GM19467 (cell line): Measurements from ENCODE around the gene LAMA4.

Source experiments
- ATAC-seq: cut with Tn5 transposase; IDR thresholded peaks from one replicate; pipeline ENCODE4 v1.9.1; 2021; ENCODE audit warnings: mild to moderate bottlenecking, moderate library complexity; ENCODE audit not compliant: unreplicated experiment

LAMA4 gene

GRCh38 chr6:112279031-112279935, 24.9 kb upstream of the LAMA4 start:
- ATAC-seq, result no peak

GRCh38 chr6:112275365-112275764, 21.0 kb upstream of the LAMA4 start:
- ATAC-seq, result no peak

- ATAC-seq, result no peak
Measured at GRCh38 chr6:112274774-112275173, 20.4 kb upstream of the LAMA4 start.

- ATAC-seq, result no peak
Measured at GRCh38 chr6:112272799-112273198, 18.4 kb upstream of the LAMA4 start.

DNA sequence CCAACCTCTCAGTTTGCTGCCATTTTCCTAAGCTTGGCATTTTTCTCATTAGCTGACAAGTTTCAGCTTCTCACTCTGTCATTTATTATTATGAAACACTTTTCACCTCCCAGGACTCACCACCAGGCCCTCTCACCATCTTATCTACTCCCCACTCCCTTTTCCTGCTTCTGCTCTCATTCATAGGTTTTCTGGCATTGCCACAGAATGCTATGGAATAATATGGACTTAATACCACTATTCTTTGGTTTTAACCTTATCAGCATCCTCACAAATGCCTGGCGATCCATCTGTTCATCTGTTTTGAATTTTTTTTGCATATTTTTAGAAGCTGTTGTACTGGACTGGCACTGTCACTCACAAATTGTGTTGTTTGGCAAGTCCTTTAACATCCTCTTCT, 16.4 kb upstream of the LAMA4 start:
- ATAC-seq, result no peak

DNA sequence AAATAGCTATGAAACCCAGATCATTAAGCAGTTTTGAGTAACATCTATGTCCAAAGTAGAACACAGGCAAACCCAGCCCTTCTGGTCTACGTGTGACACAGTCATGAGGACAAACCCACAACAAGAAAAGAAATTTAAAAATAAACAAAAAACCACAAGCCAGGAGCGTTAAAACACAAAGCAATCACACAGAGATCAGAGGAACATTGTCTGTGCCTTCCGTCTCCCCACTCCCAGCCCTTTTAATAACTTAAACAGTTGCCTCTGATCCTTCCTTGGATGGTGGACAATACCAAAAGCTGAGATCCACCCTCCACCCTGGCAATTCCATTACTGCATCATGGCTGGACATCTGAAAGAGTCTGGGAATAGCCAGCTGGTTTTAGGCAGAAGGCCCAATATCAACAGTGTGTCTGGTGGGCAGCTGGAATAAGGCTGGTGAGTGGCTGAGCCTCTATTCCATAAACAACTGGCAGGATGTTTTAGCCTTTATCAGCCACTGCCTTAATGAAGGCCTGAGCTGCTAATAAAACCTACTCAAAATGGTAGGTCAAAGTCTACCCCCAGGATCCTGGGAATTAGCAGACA, 15.7 kb upstream of the LAMA4 start:
- ATAC-seq, result no peak

- ATAC-seq, result no peak
Measured at GRCh38 chr6:112269114-112269513, 14.7 kb upstream of the LAMA4 start.

- ATAC-seq, result no peak
Measured at GRCh38 chr6:112268654-112269053, 14.3 kb upstream of the LAMA4 start.

DNA sequence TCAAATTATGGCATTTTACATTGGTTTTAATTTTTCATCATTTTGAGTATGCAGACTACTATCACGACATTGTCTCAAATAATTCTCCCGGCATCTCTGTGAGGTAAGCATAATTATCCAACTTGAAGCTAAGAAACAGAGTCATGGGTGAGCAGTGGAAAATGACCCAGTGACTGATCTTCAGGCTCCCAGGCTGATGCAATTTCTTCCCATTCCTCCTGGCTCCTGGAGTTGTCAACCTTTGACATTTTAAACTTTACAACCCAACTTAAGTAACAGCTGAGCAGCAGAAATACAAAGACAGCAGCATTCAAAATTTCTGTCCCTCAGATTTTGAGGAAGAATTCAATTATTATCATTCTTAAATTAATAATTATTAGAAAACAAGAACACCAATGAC, 13.7 kb upstream of the LAMA4 start:
- no peak for ATAC-seq

- ATAC-seq, result no peak
Measured at GRCh38 chr6:112266331-112266730, 12.0 kb upstream of the LAMA4 start.

DNA sequence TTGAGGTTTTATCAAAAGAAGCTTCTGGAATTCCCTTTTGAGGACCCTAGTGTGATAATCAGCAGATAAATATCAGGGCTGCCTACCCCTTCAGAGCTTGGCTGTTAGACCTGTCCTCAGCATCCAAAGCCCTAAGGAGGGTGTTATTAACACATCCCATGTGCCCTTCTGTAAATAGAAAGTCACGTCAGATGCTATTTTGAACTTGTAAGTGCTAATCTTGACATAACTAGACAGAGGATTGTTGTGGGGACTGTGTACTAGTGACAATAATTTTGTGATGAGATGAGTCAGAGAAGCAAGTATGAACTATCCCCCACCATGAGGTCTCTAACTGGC, 4.9 kb upstream of the LAMA4 start:
- ATAC-seq, result no peak

- no peak for ATAC-seq
Measured at GRCh38 chr6:112258642-112259336, 4.4 kb upstream of the LAMA4 start.

- no peak for ATAC-seq
Measured at GRCh38 chr6:112257178-112257855, 3.0 kb upstream of the LAMA4 start.

DNA sequence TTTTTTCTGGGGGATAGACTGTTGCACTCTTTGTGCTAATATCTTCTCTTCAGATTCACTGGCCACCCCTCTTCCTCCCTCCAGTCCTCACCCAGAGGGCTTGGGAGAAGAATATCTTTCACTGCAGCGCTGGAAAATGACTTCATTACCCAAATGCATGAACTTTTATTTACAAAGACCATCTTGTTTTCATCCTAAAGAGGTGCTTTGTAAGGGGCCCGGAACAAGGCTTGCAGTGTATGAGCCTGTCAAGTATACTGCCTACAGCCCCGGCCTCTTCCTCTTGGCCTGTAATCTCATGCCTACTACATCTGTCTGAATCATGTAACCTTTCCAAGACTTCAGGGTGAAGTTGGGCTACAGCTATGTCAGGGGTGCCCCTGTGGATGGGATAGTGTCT, 554 bp upstream of the LAMA4 start:
- no peak for ATAC-seq

DNA sequence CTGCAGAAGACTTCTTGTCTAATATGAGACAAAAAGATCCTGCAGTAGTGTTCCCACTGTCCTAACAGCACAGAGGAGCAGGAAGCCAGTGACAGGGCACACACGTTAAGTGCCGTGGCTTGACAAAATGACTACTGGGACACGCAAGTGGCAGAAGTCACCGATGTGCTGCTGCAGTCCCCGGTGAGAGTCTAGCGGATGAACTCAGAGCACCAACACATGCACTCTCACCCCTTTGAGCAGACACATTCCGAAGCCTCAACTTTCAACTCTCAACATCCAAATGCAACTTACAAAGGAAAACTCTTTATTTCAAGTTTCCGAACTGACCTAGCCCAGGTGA, 898 bp downstream of the LAMA4 start:
- ATAC-seq, result no peak

- no peak for ATAC-seq
Measured at GRCh38 chr6:112252571-112253497, 1.5 kb downstream of the LAMA4 start.

DNA sequence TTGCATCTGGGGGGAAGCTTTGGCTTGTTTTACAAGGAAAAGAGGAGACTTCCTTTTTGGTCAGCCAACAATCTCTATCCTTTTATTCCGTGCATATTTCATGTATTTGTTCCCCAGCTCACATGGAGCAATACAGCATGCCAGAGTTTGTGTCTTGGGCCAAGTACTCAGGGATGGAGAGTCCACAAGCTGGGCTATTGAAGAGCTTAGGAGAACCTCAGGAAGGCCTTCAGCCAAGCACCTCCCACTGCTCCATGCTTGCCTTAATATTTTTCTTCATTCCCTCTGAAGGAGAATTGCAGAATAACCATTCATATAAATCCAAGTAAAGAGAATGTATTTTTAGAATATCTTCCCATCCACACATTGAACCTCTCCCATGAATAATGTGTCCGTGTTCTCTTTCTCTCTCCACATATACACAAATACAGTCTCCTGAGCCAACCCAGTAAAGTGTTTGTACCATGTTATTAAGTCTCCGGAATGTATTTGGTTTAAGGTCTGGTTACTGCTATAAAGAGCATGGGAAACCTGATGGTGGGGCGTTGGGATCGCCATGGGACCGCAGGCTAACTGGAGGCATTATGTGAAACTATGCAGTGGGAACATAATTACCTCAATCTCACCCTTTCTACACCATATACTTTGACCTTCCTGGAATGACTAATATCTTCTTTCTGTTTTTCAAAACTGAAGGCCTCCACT, 3.0 kb downstream of the LAMA4 start:
- no peak for ATAC-seq

GRCh38 chr6:112249489-112249888, 4.9 kb downstream of the LAMA4 start:
- no peak for ATAC-seq

DNA sequence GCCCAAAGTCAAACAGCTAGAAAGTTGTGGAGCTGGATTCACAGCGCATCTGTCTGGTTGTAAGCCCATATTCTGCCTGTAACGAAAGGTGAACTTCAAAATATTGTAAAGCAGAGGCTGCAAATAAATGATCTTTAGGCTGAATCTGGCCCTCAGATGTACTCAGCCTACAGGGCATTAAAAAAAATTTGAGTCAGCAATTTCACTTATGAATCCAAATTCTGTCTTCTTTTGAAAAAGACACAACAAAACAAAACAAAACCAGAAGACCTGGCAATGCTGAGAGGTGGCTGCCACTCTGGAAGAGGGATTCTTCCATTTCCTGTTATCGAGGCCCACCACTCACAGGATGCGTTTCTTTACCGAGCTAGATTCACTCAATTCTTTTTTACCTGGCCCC, 7.1 kb downstream of the LAMA4 start:
- ATAC-seq, result no peak
